GM18511 (cell line): Measurements from ENCODE around the gene TMEM219.
"Not testable (repeated sequence)": the region's sequence is repeated elsewhere in the genome, so short reads cannot be mapped to it uniquely, and the experiment has no call there.

Experiments
- ATAC-seq: cut with Tn5 transposase; IDR thresholded peaks from one replicate; pipeline ENCODE4 v1.9.1; 2021; ENCODE audit warnings: mild to moderate bottlenecking, moderate library complexity; ENCODE audit not compliant: unreplicated experiment

The TMEM219 gene

DNA sequence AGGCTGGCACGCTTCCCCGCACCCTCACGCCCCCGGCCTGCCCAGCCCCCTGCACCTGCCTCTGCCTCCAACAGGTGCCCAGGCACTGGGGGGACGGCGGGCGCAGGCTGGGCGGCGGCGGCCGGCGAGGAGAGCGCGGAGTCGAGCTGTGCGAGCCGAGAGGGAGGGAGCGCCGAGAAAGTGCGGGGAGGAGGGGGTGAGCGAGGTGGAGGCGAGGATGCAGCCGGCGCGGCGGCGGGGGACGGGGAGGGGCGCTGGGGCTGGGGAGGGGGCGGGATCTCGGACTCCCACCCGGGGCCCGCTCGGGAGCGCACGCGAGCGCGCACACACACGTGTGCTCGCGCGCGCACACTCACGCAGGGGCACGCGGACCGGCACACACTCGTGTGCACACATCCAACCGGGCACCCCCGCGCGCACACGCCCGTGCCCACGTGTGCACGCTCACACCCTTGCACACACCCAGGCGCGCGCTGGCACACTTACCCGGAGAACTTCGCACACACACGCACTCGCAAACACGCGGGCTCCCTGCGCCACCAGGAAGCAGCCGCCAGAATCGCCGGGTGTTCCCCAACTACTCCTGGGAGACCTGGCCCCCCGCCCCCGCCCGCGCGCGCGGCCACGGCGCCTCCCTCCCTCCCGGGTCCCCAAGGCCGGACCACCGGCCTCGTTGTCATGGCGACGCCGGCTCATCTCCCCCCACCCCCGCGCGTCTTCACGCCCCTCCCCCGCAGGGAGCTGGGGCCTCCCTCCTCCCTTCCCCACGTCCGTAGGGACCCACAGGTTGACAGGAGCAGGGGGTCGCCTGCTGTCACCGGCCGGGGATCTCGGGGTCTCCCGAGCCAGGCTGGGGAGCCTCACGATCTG is 49.2 kb downstream of the TMEM219 start, which contains the start of gene DOC2A:
TSS of gene DOC2A (minus strand) at position 184 of the 870 bp plus-strand sequence. CDS start 805 bp downstream, outside the sequence.
- ATAC-seq, result no peak

DNA sequence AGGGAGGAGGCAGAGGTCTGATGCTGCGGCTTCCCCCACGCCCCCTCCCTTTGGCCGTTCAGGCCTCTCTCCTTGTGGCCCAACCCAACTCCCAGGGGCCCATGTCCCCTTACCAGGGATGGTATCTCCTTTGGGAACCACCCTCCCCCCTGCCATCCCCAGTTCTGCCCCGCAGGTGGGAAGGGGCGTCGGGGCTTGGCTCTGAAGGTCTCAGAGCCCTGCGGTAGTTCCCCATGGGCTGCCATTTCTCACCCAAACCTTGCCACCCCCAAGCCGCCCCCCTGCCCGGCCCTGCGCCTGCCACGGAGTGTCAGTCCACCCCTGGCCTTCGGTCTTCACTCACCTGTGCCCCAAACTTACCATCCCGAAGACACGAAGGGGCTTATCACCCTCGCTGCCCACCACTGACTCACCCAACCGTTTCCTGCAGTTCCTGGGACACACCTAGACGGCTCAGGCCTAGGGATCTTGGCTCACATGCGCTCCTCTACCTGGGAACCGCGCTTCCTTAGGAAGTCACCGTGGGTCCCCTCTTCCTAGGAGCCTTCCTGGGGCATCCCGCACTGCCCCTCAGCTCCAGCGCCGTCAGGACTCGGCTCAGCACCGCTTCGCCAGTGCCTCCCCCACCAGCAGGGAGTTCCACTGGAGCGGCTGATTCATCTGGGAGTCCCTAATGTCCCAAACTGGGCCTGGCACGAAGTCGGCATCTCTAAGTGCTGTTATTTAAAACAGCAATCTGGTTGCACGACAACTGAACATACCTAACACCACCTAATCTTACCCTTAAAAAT is 50.0 kb downstream of the TMEM219 start:
- no peak for ATAC-seq

DNA sequence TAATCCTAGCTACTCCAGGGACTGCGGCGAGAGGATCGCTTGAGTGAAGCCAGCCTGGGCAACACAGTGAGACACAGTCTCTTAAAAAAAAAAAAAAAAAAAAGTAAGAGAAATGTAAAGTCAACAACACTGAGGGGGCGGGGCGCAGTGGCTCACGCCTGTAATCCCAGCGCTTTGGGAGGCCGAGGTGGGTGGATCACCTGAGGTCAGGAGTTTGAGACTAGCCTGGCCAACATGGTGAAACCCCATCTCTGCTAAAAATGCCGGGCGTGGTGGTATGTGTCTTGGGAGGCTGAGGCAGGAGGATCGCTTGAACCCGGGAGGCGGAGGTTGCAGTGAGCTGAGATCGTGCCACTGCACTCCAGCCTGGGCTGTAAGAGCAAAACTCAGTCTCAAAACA is 50.7 kb downstream of the TMEM219 start:
- ATAC-seq, result not testable (repeated sequence)

DNA sequence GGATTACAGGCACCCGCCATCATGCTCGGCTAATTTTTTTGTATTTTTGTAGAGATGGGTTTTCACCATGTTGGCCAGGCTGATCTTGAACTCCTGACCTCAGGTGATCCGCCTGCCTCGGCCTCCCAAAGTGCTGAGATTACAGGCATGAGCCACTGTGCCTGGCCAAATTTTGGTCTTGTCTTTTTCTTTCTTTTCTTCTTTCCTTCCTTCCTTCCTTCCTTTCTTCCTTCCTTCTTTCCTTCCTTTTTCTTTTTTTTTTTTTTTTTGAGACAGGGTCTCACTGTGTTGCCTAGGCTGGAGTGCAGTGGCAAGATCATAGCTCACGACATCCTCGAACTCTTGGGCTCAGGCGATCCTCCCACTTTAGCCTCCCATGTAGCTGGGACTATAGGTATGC is 53.6 kb downstream of the TMEM219 start:
- not testable (repeated sequence) for ATAC-seq

DNA sequence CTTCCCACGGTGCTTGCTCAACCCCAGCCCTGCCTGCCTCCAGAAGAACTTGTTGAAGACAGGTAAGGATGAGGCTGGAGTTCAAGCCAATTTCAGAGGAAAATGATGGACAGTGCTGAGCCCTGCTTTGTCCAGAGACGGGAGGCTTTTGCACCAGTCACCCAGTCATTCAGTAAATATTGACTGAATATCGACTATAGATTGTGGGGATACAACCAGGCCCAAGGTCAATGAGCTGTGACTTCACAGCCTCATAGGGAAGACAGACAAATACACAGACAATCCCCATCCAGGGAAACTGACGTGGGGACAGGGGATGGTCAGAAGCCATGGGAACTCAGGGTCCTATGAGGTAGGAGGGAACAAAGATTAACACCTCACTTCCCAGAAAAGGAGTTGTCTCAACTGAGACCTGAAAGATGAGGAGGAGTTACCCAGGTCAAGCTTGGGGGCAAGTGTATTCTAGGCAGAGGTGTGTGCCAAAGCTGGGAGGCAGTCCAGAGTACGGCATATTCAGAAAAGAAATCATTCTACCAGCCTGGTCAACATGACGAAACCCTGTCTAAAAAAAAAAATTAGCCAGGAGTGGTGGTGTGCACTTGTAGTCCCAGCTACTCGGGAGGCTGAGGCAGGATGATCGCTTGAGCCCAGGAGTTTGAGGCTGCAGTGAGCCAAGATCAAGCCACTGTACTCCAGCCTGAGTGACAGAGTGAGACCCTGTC is 54.8 kb downstream of the TMEM219 start:
- ATAC-seq, result no peak

DNA sequence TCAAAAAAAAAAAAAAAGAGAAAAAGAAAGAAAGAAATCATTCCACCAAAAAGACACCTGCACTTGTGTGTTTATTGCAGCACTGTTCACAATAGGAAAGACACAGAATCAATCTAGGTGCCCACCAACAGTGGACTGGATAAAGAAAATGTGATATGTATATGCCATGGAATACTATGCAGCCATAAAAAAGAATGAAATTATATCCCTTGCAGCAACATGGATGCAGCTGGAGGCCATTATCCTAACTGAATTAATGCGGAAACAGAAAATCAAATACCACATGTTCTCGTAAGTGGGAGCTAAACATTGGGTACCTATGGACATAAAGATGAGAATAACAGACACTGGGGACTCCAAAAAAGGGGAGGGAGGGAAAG is 55.4 kb downstream of the TMEM219 start:
- no peak for ATAC-seq

DNA sequence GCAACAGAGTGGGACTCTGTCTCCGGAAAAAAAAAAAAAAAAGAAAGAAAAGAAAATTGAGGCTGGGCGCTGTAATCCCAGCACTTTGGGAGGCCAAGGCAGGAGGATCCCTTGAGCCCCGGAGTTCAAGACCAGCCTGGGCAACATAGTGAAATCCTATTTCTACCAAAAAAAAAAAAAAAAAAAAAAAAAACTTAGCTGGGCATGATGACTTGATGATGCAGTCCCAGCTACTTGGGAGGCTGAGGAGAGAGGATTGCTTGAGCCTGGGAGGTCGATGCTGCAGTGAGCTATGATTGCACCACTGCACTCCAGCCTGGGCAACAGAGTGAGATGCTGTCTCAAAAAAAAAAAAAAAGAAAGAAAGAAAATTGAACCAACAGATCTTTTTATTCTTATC is 56.1 kb downstream of the TMEM219 start:
- not testable (repeated sequence) for ATAC-seq

DNA sequence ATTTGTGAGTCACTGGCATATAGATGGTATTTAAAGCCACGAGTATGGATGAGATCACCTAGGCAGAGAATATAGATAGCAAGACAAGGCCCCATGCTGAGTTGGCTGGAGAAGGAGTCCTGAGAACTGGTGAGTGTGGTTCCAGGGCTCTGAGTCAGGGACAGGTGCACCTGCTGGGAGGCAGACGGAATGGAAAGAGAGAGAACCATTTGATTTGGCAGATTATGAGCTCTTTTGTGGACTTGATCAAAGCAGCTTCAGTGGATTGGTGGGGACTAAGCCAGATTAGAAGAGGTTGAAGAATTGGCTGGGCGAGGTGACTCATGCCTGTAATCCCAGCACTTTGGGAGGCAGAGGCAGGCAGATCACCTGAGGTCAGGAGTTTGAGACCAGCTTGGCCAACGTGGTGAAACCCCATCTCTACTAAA is 56.9 kb downstream of the TMEM219 start:
- no peak for ATAC-seq
